Left ventricle myocardium superior (tissue), 1 donor: Measurements from ENCODE around the gene TRPT1. TPM values are rescaled to one million over a fixed set of nuclear protein-coding genes. Genes with fewer than 3 reads are reported as not detected.

Experiments
- ATAC-seq: fragments of 200-7000 bp; cut with Tn5 transposase; one replicate; pipeline ENCODE4 v1.9.1; 2020; ENCODE audit warnings: mild to moderate bottlenecking, moderate library complexity
- DNase-seq: peaks from one replicate; pipeline ENCODE4 v3.0.0-alpha.2; 2020
- intact Hi-C: fragments of 100-400 bp; cut with micrococcal nuclease; formaldehyde crosslinking; loops from one replicate; pipeline ENCODE4 v1.11.0; 2022
- total RNA-seq: library from RNA; stranded (reverse); fragmentation: NEBNext Ultra II Directional; extraction: Animal tissue kit (Norgen Biotek cat#: 25700); gene quantifications from one replicate; pipeline ENCODE4 v1.2.1, GENCODE V29; 2021
- donor health status: DM: no; HTN: yes; CAD: no; lungs with severe emphysema.

TRPT1 gene
- total RNA-seq, 1 donor from 2014 or later, result 84.9 TPM

- no peak for ATAC-seq
- intact Hi-C loops, result no loop called here
- no peak for DNase-seq
Observed at GRCh38 chr11:64219354-64219684, 6.7 kb downstream of the TRPT1 start.

DNA sequence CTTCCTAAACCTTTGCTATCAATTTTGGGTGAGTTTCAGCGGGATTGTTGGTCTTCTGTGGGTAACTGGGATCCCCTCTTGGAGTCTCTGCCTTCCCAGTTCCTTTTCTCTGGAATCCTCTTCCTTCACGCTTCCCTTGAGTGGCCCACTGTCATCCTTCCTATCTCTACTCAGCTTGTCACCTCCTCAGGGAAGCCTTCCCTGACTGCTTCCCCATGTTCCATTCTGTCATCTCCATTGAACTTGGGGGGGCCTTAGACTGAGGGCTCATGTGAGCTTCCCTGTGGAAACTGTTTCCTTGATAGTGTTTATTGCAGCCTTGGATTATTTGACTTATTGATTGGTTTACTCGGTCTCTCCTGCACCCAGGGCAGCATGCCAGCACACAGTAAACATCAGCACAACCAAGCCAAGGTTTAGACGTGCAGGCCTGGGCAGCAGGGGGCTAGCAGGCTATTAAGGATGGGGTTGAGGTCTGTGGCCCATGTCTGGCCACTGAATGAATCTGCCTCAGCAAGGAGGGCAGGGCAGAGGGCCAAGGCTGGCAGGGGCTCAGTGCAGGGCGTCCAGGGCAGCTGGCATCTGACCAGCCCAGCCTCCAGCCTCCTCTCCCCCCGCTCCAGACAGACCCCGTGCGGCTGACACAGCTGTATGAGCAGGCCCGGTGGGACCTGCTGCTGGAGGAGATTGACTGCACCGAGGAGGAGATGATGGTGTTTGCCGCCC is 7.2 kb downstream of the TRPT1 start:
- ATAC-seq (no peak), DNase-seq (no peak)
- intact Hi-C loops, result no loop called here

DNA sequence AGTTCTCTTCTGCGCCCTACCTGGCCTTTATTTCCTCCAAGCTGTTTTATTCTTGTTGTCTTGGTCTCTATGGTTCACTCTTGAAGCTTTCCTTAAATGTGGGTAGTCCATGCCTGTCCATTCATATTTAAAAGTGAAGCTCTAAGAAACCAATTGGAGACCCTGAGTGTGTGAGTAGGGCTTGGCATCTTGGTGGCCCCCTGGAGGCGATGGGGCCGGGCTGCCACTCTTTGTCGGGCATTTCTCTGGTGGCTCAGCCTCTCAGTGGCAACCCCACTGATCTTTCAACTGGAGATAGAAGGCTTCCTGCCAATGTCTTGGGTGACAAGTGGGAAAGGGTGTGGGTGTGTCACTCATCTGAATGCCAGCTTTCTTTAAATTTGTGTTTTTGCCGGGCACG is 9.1 kb downstream of the TRPT1 start:
- DNase-seq (no peak), ATAC-seq (no peak)
- intact Hi-C loops, result no loop called here

- intact Hi-C loops, result no loop called here
- DNase-seq (no peak), ATAC-seq (no peak)
Observed at GRCh38 chr11:64211181-64211872, 14.7 kb downstream of the TRPT1 start.

DNA sequence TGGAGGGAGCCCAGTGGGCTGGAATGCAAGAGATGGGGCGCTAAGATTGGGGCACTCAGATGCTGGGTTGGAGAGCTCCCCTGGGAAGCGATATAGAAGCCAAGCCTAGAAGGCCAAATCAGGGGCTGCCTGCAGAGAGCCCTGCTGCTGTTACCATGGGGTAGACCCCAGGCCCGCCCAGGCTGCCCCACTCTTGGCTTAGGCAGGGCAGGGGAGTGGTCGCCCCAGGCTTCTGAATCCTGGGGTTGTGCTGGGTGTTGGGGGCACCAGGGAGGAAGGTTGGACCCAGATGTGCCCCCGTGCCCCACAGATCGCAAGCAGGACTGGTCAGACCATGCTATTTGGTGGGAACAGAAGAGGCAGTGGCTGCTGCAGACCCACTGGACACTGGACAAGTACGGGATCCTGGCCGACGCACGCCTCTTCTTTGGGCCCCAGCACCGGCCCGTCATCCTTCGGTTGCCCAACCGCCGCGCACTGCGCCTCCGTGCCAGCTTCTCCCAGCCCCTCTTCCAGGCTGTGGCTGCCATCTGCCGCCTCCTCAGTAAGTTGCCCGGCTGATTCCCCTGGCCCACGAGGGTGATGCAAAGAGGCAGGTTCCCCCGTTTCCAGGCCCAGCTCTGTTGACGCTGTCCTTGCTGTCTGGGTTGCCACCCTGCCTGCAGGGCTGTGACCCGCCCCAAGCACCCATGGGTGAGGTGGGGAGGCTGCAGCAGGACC is 15.5 kb downstream of the TRPT1 start:
- DNase-seq (no peak), ATAC-seq (no peak)
- intact Hi-C loops, result no loop called here

DNA sequence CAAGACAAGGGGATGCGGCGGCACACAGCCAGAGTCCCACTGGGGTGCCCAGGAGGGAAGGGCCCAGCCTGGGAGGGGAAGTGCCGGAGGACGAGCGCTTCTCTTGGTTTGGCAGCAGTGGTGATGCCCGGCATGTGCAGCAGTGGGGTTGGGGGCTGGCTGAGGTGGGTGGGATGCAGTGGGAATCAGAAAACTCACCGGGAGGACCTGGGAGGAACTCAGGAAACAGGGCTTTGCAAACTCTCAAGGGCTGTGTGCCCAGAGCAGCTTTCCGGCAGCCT is 16.5 kb downstream of the TRPT1 start:
- ATAC-seq (no peak), DNase-seq (no peak)
- intact Hi-C loops, result no loop called here

DNA sequence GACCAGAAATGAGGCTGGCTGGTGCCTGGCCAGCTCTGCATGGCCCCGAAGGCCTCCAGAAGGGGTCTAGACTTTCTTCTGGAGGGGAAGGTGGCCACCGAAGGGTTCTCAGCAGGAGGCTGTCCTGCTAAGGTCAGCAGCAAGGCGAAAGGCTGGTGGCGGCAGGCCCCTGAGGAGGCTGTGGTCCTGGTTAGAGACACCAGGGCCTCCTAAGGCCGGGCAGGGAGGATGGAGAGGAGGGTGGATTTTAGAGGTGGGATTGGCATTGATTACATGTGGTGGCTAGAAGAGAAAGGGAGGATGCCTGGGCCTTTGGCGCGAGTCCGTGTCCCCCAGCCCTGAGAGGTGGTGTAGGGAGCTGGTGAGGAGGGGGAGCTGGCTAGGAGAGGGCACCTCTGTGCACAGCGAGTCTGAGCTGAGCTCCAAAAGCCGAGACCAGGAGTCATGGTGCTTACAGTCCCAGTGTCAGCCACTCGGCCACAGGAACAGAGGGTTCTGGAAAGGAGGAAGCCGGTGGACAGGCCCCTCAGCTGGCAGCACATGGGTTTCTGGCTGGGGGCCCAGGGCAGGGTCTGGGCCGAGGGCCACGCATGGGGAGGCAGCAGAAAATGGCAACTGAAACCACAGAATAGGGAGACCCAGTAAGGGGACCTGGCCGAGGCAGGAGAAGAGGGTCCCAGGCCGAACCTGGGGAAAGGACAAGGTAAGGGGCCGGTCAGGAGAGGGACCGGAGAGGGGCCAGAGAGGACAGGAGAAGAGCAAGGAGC is 17.0 kb downstream of the TRPT1 start:
- no peak for ATAC-seq
- intact Hi-C loops, result no loop called here
- DNase-seq, result no peak

- intact Hi-C loops, result no loop called here
- no peak for DNase-seq
- ATAC-seq, result peak; percentile 3
Observed at GRCh38 chr11:64208086-64208795, 17.7 kb downstream of the TRPT1 start.

DNA sequence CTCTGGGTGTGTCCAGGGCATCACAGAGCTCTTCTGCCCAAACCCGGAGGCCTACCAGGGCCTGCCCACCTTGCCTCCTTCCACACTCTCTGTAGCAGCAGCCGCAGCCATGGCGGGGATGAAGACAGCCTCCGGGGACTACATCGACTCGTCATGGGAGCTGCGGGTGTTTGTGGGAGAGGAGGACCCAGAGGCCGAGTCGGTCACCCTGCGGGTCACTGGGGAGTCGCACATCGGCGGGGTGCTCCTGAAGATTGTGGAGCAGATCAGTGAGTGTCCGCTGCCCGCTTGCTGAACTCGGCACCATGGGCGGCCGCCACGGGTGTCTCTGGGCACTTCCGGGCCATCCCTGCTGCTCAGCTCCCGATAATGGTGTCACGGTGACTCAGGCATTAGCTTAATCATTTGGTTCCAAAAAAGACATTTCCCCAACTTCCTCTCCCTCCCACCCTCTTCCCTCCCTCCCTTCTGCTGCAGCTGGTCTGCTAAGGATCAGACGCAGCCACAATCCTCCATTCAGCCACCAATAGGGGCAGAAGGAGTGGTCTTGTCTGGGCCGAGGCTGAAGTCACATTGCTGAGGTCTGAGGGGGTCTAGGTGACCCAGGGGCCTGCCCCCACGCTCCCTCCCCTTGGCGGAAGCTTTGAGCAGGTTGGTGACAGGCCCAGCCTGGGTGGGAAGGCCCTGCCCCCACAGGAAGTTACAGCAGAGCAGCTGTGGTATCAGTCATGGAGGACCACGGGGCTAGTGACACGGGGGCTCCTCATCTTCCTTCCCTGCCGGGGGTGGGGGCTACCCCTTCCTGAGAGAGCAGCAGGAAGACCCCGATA is 18.5 kb downstream of the TRPT1 start:
- ATAC-seq (peak; percentile 72), DNase-seq (peak; percentile 78)
- intact Hi-C loops, result no loop called here

DNA sequence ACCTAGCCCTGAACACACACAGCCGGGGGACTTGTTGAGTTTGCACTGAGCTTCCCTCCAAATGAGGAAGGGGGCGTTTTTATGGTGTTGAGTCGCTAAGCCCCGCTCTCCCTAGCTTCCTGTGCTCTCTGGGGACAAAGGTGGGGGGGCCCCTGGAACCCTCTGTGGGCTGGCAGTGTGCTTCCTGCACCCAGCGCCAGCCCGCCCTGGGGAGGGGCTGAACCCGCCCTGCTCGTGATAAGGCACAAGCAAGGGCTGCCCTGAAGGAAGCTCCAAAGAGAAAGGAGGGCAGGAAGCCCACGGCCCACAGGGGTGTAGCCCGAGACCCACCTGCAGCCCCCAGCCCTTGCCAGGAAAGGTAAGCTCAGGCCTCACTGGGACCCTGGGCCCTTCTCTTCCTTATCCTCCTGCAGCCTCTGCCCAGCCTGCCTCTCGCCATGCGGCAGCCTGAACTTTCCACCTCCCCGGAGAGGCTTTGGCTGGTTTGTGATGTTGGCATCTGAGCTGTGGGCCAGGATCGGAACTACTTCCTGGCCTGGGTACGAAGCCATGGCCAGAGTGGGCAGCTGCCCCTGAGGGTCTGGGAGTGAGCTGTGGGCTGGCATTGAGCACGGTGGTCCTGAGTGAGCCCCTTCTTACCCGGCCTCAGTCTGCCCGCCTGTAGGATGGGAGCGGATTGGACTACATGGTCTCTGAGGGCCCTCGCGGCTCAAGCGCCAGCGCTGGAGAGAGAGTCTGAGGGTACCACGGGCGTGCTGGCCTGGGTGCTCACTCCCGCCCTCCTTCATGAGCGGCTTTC is 19.3 kb downstream of the TRPT1 start, which contains the start of gene FERMT3:
Gene FERMT3 (plus strand): TSS at position 265 of the 799 bp plus-strand sequence. CDS start 644 bp downstream, outside the sequence.
- ATAC-seq (peak; percentile 43), DNase-seq (peak; percentile 78)
- intact Hi-C loops, result no loop called here

GRCh38 chr11:64204464-64204989 is 21.5 kb downstream of the TRPT1 start:
- DNase-seq (peak; percentile 88), ATAC-seq (peak; percentile 64)
- intact Hi-C loops, result no loop called here

- intact Hi-C loops, result no loop called here
- no peak for ATAC-seq
- no peak for DNase-seq
Observed at GRCh38 chr11:64204080-64204440, 21.9 kb downstream of the TRPT1 start.

- ATAC-seq, result no peak
- no peak for DNase-seq
- intact Hi-C loops, result no loop called here
Observed at GRCh38 chr11:64203421-64204079, 22.4 kb downstream of the TRPT1 start.

- no peak for DNase-seq
- ATAC-seq, result no peak
- intact Hi-C loops, result no loop called here
Observed at GRCh38 chr11:64202992-64203391, 23.0 kb downstream of the TRPT1 start.

- no peak for DNase-seq
- intact Hi-C loops, result no loop called here
- no peak for ATAC-seq
Observed at GRCh38 chr11:64201543-64201942, 24.4 kb downstream of the TRPT1 start.

GRCh38 chr11:64198511-64198910 is 27.5 kb downstream of the TRPT1 start:
- intact Hi-C loops, result no loop called here
- ATAC-seq (no peak), DNase-seq (no peak)

DNA sequence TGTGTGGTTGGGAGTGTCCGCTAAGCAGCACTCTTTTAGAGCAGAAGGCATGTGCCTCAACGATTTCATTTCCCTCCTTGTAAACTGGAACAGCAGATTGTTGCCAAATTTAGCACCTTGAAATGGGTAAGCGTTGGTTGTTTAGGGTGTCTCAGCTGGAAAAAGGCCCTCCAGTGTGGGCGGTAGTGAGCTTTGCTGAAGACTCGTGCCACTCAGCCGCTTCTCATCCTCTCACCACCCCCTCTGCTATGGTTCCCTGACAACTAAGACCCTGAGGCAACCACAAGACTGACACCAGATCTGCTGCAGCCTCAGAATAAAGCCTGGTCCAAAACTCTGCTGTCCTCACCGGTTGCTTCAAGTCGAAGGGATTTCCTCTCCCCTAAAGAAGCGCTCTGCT is 29.4 kb downstream of the TRPT1 start:
- intact Hi-C loops, result no loop called here
- DNase-seq (no peak), ATAC-seq (no peak)
